ENCODE results near the gene MOK. TPM values are rescaled to one million over a fixed set of nuclear protein-coding genes. Genes with fewer than 3 reads are reported as not detected.

Gene MOK
- total RNA-seq, 1 donor from 2014 or later = 13.9 TPM

GRCh38 chr14:102226356-102227125 is 78.4 kb downstream of the MOK start:
- DNase-seq (ENCODE audit: low spot score) = no peak

- no peak for DNase-seq (ENCODE audit: low spot score)
These were observed 79.0 kb downstream of the MOK start for GRCh38 chr14:102225936-102226335.

GRCh38 chr14:102225386-102225785 is 79.6 kb downstream of the MOK start:
- no peak for DNase-seq (ENCODE audit: low spot score)

- DNase-seq (ENCODE audit: low spot score) = no peak
These were observed 81.3 kb downstream of the MOK start for GRCh38 chr14:102223682-102224081.

DNA sequence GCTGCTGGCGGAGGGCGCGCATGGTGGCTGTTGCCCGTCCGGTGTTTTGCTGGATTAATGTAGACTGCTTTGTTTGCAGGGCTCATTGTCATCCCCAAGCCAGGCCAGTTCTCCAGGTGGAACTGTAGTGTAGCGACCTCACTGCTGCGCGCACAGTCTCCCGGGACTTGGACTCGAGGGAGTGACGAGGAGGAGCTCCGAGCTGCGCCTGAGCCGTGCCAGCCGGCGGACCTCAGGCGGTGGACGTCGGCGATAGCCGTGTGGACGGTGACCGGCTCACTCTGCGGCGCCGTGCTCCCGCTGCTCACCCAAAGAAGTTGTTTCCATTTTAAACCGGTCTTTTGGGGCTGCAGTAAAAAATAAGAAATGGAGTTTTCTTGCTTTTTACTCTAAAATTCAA is 82.2 kb downstream of the MOK start:
- no peak for DNase-seq (ENCODE audit: low spot score)

DNA sequence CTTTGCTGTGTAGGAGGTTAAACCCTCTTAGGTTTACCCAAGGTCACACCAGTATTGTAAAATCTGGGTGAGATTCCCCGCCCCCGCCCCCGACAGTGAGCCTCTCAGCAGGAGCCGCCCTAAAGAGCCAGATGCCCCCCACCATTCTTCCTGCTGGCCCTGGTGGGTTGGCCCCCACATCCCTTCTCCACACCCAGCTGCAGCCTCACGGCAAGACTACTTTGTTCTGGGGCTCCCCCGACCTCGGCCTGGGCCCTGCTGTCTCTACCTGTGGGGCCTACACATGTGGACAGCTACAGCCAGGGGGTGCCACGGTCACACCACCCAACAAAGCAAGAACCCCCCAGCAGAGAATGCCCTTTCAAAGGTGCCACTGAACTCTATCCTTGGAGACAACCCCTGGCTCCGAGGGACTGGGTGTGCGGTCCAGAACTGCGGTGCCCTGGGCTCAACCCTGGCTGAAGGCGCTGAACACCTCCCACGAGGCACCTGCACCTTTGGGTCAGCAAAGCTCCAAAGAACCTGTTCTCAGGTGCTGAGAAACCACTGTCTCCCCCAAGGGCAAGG is 82.9 kb downstream of the MOK start:
- DNase-seq (ENCODE audit: low spot score) = no peak

DNA sequence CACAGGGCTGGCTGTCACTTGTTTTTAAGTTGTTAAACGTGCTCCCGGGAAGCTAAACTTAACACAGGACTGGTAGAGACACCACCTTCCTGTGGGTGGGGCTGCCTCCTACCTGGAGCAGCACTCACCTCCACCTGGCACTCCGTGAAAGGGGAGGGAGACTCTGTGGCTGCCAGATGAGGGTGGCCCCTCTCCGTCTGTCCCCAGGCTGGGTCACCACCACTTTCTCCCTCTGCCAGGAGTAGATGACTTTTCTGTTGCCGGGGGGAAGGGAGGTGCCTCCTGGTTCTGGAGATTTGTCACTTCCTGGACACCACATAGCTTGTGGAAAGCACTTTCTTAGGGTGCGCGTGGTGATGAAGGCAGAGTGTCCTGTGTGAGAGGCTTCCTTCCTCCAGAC is 83.9 kb downstream of the MOK start:
- no peak for DNase-seq (ENCODE audit: low spot score)

- no peak for DNase-seq (ENCODE audit: low spot score)
These were observed 84.9 kb downstream of the MOK start for GRCh38 chr14:102220031-102220430.

- no peak for DNase-seq (ENCODE audit: low spot score)
These were observed 85.6 kb downstream of the MOK start for GRCh38 chr14:102219316-102219715.

DNA sequence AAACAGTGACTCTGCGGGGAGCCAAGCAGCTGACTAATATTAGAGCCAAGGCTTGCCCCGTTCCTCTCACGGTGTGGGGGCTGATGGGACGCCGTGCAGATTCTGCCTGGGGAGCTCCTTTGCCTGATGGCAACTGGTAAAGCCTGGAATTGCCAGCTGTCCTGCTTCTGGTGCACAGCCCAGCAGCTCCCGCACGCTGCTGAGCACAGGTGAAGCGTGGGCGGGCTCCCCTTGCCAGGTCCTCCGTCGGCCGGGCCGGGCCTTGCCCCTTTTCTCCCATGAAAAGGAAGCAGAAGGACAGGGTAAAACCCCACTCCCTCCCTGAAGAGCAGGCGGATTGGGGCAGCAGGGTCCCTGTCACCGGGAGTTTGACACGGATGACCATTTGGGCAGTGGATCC is 86.3 kb downstream of the MOK start:
- DNase-seq (ENCODE audit: low spot score) = no peak

DNA sequence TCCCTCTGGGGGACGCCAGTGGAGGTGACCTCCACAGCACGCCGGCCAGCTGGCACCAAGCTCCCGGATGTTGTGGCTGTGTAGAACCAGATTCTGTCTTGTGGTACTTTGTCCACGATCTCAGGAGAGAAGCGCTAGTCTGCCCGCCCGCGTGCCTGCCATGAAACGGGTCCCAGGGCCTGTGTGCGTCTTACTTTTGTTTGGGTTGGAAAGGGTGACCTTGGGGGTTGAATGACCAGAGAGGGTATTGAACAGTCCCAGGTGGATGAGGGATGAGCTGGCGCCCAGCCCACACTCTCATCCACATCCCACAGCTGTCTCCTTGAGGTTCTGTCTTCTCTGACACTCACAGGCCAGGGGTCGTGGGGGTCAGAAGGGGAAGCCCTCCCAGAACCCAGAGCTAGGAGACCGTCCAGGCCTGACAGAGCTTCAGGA is 87.0 kb downstream of the MOK start:
- no peak for DNase-seq (ENCODE audit: low spot score)

- DNase-seq (ENCODE audit: low spot score) = no peak
These were observed 87.6 kb downstream of the MOK start for GRCh38 chr14:102217399-102217798.

GRCh38 chr14:102215576-102216250 is 89.3 kb downstream of the MOK start:
- no peak for DNase-seq (ENCODE audit: low spot score)

- DNase-seq (ENCODE audit: low spot score) = no peak
These were observed 89.9 kb downstream of the MOK start for GRCh38 chr14:102215071-102215470.

DNA sequence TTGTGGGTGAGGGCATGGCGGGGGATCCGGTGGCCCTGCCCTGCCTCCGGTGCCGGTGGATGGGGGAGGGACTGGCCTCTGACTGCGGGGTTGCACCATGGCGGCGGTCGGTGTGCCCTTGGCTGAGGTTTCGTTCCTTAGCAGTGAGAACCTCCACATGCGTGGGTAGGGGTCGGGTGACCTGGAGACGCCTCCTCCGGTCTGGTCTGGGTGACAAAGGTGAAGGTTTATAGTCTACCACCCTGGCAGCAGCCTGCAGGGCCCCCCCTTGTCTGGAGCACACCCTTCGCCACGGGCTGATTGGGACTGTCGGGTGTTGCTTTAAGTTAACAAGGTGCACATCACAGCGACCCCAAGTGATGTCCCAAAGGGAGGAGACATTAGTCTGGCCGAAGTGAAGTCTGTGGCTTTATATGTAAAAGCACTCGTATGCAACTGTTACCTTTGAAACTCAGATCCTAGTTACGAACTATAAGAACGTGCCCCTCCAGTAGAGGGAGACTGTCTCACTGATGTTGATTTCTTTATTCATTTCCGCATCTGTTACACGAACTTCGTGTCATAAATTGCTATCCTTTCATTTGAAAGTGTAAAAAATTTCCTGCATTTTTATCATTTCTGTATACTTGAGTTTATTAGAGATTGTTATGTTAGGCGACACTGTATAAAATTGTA is 90.8 kb downstream of the MOK start:
- no peak for DNase-seq (ENCODE audit: low spot score)

GRCh38 chr14:102213470-102213869 is 91.5 kb downstream of the MOK start:
- no peak for DNase-seq (ENCODE audit: low spot score)

DNA sequence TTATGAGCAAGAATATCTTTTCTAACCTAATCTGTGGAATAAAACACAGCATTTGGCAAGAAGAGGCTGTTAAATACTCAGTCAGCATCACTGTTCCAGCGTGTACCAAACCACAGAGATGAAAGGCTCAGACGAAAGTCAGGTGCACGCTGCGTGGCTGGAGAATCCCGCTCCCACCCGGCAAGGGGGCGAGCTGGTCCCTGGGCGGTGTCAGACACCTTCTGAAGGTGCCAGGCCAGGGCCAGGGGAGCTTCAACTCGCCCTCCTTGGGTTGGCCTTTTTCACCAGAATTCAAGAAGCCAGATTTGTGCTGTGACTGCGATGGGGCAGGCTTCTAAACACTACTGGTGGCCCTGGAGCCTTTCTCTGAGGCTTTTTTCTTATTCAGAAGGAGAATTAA is 92.1 kb downstream of the MOK start:
- no peak for DNase-seq (ENCODE audit: low spot score)

DNA sequence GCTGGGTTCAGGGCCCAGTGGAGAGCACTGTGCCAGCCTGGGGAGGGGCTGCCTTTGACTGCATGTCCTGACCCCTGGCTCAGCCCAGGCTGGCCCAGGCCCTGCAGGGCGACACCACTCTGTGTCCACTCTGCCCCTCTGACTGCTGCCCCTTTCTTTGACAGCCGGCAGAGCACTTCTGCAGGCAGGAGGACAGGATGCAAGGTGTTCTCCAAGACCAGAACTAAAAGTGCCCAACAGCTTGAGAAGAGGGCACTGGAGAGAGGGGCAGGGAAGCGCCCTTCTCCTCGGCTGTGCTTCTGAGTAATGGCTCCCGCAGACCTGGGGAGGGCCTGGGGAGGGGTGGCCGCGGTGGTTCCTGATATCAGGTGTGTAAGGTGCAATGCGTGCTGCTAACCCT is 92.6 kb downstream of the MOK start:
- DNase-seq (ENCODE audit: low spot score) = no peak

- DNase-seq (ENCODE audit: low spot score) = peak; percentile 68
These were observed 93.7 kb downstream of the MOK start for GRCh38 chr14:102211240-102211639.

DNA sequence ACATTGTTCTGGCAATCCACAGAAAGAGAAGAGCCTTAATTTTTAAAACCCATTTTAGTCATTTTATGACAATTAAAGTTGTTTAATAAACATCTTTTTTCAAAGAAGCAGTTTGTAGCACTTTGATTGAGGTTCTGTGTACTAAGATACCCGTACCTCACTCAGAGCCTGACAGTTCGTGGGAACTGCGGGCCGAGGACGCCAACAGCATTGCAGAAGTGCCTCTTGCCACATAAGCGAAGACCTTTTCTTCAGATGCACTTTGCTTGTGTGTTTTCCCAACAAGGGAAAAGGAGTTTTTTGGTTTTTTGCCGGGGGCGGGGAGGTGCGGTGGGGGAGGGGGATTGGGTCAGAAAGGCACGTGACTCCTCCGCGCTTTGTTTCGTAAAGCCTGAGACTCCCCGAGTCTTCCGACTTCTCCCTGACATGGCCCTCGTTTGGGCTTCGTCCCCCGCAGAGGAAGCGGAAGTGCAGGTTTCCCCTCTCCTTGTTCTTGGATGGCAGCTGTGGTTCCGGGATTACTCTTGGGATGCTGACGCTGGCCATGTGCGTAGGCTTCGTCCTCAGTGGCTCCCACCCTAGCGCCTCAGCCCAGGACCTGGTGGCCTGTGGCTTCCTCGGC is 94.4 kb downstream of the MOK start:
- peak; percentile 65 for DNase-seq (ENCODE audit: low spot score)

DNA sequence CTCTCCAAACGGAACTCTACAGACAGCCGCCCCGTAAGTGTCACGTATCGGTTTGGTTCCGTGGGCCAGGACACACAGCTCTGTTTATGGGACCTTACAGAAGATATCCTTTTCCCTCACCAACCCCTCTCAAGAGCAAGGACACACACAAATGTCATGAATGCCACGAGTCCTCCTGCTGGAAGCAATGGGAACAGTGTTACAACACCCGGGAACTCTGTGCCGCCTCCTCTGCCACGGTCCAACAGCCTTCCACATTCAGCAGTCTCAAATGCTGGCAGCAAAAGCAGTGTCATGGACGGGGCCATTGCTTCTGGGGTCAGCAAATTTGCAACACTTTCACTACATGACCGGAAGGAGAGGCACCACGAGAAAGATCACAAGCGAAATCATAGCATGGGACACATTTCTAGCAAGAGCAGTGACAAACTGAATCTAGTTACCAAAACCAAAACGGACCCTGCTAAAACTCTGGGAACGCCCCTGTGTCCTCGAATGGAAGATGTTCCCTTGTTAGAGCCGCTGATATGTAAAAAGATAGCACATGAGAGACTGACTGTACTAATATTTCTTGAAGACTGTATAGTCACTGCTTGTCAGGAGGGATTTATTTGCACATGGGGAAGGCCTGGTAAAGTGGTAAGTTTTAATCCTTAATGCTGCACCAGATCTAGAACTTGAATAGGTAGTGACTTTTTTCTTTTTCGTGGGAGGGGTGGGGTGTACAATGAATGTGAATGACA is 95.6 kb downstream of the MOK start:
- DNase-seq (ENCODE audit: low spot score) = peak; percentile 39

Data from mesenteric fat pad (tissue), 1 donor.